HG03060 (cell line): ENCODE measurements around the gene P3H2.
A peak's percentile ranks its signal among the peaks of the same experiment; 100 is the strongest.
"Not testable (repeated sequence)": the region's sequence is repeated elsewhere in the genome, so short reads cannot be mapped to it uniquely, and the experiment has no call there.

Experiments used
- ATAC-seq: cut with Tn5 transposase; IDR thresholded peaks from one replicate; pipeline ENCODE4 v1.9.1; 2021; ENCODE audit warnings: low read depth, moderate number of reproducible peaks; ENCODE audit not compliant: unreplicated experiment

P3H2 gene, protein sequence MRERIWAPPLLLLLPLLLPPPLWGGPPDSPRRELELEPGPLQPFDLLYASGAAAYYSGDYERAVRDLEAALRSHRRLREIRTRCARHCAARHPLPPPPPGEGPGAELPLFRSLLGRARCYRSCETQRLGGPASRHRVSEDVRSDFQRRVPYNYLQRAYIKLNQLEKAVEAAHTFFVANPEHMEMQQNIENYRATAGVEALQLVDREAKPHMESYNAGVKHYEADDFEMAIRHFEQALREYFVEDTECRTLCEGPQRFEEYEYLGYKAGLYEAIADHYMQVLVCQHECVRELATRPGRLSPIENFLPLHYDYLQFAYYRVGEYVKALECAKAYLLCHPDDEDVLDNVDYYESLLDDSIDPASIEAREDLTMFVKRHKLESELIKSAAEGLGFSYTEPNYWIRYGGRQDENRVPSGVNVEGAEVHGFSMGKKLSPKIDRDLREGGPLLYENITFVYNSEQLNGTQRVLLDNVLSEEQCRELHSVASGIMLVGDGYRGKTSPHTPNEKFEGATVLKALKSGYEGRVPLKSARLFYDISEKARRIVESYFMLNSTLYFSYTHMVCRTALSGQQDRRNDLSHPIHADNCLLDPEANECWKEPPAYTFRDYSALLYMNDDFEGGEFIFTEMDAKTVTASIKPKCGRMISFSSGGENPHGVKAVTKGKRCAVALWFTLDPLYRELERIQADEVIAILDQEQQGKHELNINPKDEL

GRCh38 chr3:190120269-190121060 lies at the start of gene P3H2:
Gene P3H2 (minus strand): TSS chr3:190120897. CDS start chr3:190120731, 166 bp downstream.
- peak; percentile 63 for ATAC-seq

DNA sequence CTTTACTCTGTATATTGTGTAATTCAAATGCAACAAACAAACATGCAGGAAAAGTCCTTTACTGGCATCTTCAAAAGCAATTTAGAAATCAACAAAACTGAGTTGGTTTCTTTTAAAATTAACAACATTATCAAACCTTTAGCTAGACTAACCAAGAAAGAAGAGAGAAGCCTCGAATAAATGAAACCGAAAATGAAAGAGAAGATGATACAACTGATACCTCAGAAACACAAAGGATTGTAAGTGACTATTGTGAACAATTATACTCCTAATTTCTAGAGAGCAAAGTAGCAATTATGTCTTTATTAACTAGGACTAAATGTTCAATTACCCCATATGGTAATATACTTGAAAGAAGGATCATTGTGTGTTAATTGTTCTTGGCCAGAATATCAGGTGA lies 49.2 kb upstream of the P3H2 start:
- peak; percentile 70 for ATAC-seq

DNA sequence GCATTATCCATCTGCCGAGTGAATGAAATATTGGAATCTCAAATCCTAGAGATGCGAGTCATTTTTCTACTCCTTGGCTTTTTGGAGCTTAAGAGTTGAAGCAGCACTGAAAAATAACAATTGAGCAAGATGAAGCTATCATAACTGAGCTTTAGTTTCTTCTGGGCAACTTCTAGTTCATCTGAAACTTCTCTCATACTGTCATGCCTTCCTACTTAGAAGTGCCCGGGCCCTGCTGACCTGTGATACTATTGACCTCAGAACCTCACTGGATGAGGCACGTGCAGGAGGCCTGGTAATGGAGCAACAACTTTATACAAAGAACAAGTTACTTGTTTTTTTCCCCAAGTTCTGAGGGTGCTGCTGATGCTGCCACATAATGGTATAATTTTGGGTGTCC lies 48.5 kb upstream of the P3H2 start:
- ATAC-seq = no peak

DNA sequence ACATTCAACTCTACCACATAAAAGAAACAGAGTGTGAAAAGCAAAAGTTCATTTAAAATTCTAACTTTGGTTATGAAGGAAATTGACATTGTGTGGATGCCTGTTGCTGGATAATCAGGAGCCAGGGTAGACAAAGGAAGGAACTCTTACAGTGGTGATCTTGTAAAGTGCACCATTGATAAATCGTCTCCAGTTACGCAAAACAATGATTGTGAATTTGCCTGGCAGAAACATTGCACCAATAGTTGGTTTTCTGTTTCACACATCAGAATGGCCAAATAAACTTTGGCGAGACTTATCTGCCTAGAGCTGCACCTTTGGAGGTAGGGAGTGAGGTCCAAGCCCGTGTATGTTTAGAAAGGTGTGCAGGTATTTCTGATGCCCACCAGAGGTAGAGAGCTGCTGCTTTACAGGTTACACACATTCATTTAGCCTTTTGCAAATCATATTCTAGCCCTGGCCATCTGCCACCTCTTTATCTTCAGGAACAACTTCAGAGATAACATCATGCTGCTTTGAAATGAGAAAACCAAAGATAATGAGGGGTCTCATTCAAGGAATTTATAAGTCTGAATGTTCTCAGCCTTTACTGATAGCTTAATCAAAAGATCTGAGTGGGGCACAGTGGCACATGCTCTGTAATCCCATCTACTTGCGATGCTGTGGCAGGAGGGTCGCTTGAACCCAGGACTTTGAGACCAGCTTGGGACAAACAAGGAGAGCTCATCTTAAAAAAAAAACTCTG lies 47.4 kb upstream of the P3H2 start:
- ATAC-seq = no peak

GRCh38 chr3:190166948-190167347 lies 46.3 kb upstream of the P3H2 start:
- no peak for ATAC-seq

- no peak for ATAC-seq
Observed at GRCh38 chr3:190165253-190165652, 44.6 kb upstream of the P3H2 start.

GRCh38 chr3:190162013-190162412 lies 41.3 kb upstream of the P3H2 start:
- not testable (repeated sequence) for ATAC-seq

- ATAC-seq = no peak
Observed at GRCh38 chr3:190159902-190160435, 39.3 kb upstream of the P3H2 start.

DNA sequence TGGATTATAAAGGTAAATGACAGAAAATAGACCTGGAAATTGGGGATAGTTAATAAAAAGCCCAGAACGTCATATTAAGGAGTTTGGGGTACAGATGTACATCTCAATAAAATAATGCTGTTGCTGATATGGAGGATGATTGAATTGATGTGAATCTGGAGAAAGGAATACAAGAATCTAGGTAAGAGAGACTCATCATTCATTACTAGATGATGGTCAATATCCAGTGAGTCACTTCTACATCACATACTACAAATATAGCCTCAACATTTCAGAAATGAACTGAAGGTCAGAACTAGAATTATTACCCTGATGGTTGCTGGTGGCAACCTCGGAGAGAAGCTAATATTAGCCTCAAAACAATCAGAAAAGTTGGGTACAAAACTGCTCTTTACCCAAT lies 37.6 kb upstream of the P3H2 start:
- no peak for ATAC-seq

DNA sequence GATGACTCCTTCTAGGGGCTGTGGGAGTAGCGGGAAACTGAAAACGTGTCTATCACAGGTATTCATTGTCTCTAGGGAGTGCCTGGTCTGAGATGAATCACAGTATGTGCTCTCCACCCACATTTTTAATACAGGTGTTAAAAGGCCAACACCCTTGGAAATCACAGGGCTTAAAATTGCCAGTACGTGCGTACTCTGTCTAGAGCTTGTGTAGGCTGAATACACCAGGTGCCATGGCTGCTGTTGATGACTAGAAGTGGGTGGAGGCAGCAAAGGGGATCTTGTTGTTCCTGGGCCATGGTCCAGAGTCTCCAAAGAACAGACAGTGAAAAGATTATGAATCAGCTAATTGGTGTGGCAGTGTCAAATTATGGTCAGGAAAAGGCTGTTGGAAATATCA lies 35.1 kb upstream of the P3H2 start:
- ATAC-seq = no peak

GRCh38 chr3:190150681-190151080 lies 30.0 kb upstream of the P3H2 start:
- no peak for ATAC-seq

- not testable (repeated sequence) for ATAC-seq
Observed at GRCh38 chr3:190149830-190150619, 29.3 kb upstream of the P3H2 start.

GRCh38 chr3:190144793-190145192 lies 24.1 kb upstream of the P3H2 start:
- ATAC-seq = not testable (repeated sequence)

DNA sequence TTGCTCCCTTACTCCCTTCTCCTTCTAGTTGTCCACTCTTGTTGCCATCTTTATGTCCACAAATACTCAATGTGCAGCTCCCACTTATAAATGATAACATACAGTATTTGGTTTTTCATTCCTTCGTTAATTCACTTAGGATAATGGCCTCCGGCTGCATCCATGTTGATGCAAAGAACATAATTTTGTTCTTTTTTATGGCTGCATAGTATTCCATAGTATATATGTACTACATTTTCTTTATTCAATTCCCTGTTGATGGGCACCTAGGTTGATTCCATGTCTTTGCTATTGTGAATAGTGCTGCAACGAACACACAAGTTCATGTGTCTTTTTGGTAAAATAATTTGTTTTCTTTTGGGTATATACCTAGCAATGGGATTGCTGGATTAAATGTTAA lies 21.3 kb upstream of the P3H2 start:
- no peak for ATAC-seq

GRCh38 chr3:190139365-190139764 lies 18.7 kb upstream of the P3H2 start:
- ATAC-seq = no peak

DNA sequence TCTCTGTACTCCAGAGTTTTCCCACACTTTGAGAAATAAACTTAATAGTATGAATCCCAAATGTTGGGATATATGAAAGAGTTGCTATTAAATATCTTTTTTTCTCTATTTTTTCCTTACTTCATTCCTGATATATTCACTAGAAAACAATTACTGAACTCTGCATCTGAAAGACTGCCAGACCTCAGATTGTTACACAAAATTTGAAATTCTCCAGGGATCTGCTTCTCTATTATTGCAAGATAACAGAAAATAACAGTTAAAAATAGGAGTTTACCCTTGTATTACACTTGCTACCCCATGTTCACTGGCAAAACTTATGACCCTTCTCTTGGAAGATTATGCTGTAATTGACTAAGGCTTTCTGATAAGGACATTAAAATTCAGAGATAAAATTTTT lies 11.7 kb upstream of the P3H2 start:
- ATAC-seq = no peak

GRCh38 chr3:190131329-190131728 lies 10.6 kb upstream of the P3H2 start:
- ATAC-seq = no peak

- no peak for ATAC-seq
Observed at GRCh38 chr3:190130696-190131095, 10.0 kb upstream of the P3H2 start.

- no peak for ATAC-seq
Observed at GRCh38 chr3:190130037-190130436, 9.3 kb upstream of the P3H2 start.
